H9 (cell line): ENCODE measurements around the gene MRPS31. TPM values are rescaled to one million over a fixed set of nuclear protein-coding genes. Genes with fewer than 3 reads are reported as not detected.
A peak's percentile ranks its signal among the peaks of the same experiment; 100 is the strongest.
"Not testable (repeated sequence)": the region's sequence is repeated elsewhere in the genome, so short reads cannot be mapped to it uniquely, and the experiment has no call there.

Experiments used
- DNase-seq: peaks from one replicate; pipeline ENCODE4 v3.0.0-alpha.2; 2017
- H2AFZ ChIP-seq: one replicate; pipeline ENCODE4 v1.6.1; 2013; ENCODE audit warnings: mild to moderate bottlenecking, low read length, control low read depth, moderate library complexity
- H2AK5ac ChIP-seq: 2 replicates; pipeline ENCODE4 v1.6.1; 2013; ENCODE audit warnings: low read length, control low read depth, mixed read lengths; ENCODE audit not compliant: insufficient read length
- H2BK120ac ChIP-seq: one replicate; pipeline ENCODE4 v1.6.1; 2013; ENCODE audit warnings: low read depth, mild to moderate bottlenecking, low read length, control low read depth, inconsistent platforms; ENCODE audit not compliant: poor library complexity, severe bottlenecking
- H2BK12ac ChIP-seq: 2 replicates; pipeline ENCODE4 v1.6.1; 2013; ENCODE audit warnings: low read length, control low read depth, mixed read lengths, low read depth; ENCODE audit not compliant: insufficient read length
- H2BK15ac ChIP-seq: 2 replicates; pipeline ENCODE4 v1.6.1; 2013; ENCODE audit warnings: low read depth, low read length, control low read depth
- H2BK20ac ChIP-seq: one replicate; pipeline ENCODE4 v1.6.1; 2013; ENCODE audit warnings: low read depth, mild to moderate bottlenecking, low read length, control low read depth, inconsistent platforms; ENCODE audit not compliant: poor library complexity, severe bottlenecking
- H2BK5ac ChIP-seq: 2 replicates; pipeline ENCODE4 v1.6.1; 2013; ENCODE audit warnings: low read length, control low read depth, mixed read lengths; ENCODE audit not compliant: insufficient read length
- H3K14ac ChIP-seq: 2 replicates; pipeline ENCODE4 v1.6.1; 2013; ENCODE audit warnings: low read length, control low read depth; ENCODE audit not compliant: insufficient read depth
- H3K18ac ChIP-seq: 2 replicates; pipeline ENCODE4 v1.6.1; 2013; ENCODE audit warnings: low read depth, mild to moderate bottlenecking, mixed read lengths, low read length, control low read depth; ENCODE audit not compliant: insufficient read length
- H3K23ac ChIP-seq: 2 replicates; pipeline ENCODE4 v1.6.1; 2013; ENCODE audit warnings: low read length, control low read depth, mixed read lengths, low read depth; ENCODE audit not compliant: insufficient read length
- H3K23me2 ChIP-seq: 2 replicates; pipeline ENCODE4 v1.6.1; 2013; ENCODE audit warnings: low read depth, mild to moderate bottlenecking, mixed read lengths, low read length, control low read depth; ENCODE audit not compliant: insufficient read length, poor library complexity, severe bottlenecking
- H3K27ac ChIP-seq: 2 replicates; pipeline ENCODE4 v1.5.1; 2013; ENCODE audit warnings: low read length, control low read depth, mixed read lengths, low read depth; ENCODE audit not compliant: insufficient read length
- H3K27me3 ChIP-seq: 2 replicates; pipeline ENCODE4 v1.6.1; 2013; ENCODE audit warnings: low read length, control low read depth, inconsistent platforms; ENCODE audit not compliant: insufficient read depth
- H3K4ac ChIP-seq: 2 replicates; pipeline ENCODE4 v1.6.1; 2013; ENCODE audit warnings: low read depth, mild to moderate bottlenecking, control low read depth, inconsistent platforms, low read length, moderate library complexity
- H3K4me1 ChIP-seq: 2 replicates; pipeline ENCODE4 v1.6.1; 2013; ENCODE audit warnings: low read length, control low read depth, inconsistent platforms; ENCODE audit not compliant: insufficient read depth
- H3K4me2 ChIP-seq: 2 replicates; pipeline ENCODE4 v1.6.1; 2013; ENCODE audit warnings: low read length, control low read depth, mixed read lengths; ENCODE audit not compliant: insufficient read length, insufficient read depth
- H3K56ac ChIP-seq: 2 replicates; pipeline ENCODE4 v1.6.1; 2013; ENCODE audit warnings: low read depth, mild to moderate bottlenecking, mixed read lengths, low read length, control low read depth; ENCODE audit not compliant: insufficient read length
- H3K79me1 ChIP-seq: 2 replicates; pipeline ENCODE4 v1.6.1; 2013; ENCODE audit warnings: low read depth, mild to moderate bottlenecking, moderate library complexity, low read length, control low read depth, inconsistent platforms; ENCODE audit not compliant: insufficient read depth, poor library complexity, severe bottlenecking
- H3K79me2 ChIP-seq: 2 replicates; pipeline ENCODE4 v1.6.1; 2013; ENCODE audit warnings: low read length, control low read depth, inconsistent platforms; ENCODE audit not compliant: insufficient read depth
- H3K9ac ChIP-seq: 2 replicates; pipeline ENCODE4 v1.6.1; 2013; ENCODE audit warnings: low read length, control low read depth, mixed read lengths; ENCODE audit not compliant: insufficient read length; ENCODE audit errors: extremely low read depth
- H3K9me3 ChIP-seq: one replicate; pipeline ENCODE4 v1.6.1; 2013; ENCODE audit warnings: low read depth, low read length, inconsistent platforms; ENCODE audit not compliant: control insufficient read depth
- H3T11ph ChIP-seq: one replicate; pipeline ENCODE4 v1.6.1; 2013; ENCODE audit warnings: mild to moderate bottlenecking, low read length, control low read depth, inconsistent platforms
- H4K20me1 ChIP-seq: one replicate; pipeline ENCODE4 v1.6.1; 2013; ENCODE audit not compliant: control insufficient read depth, insufficient read length, insufficient read depth
- H4K5ac ChIP-seq: 2 replicates; pipeline ENCODE4 v1.6.1; 2013; ENCODE audit warnings: low read depth, mild to moderate bottlenecking, mixed read lengths, low read length, control low read depth; ENCODE audit not compliant: insufficient read length
- H4K8ac ChIP-seq: replicated peaks from 2 replicates; pipeline ENCODE4 v1.6.1; 2013; ENCODE audit warnings: low read length, control low read depth, mixed read lengths, low read depth; ENCODE audit not compliant: insufficient read length
- H4K91ac ChIP-seq: 2 replicates; pipeline ENCODE4 v1.6.1; 2013; ENCODE audit warnings: low read depth, mild to moderate bottlenecking, moderate library complexity, mixed read lengths, low read length, control low read depth; ENCODE audit not compliant: insufficient read length
- H3K27ac Mint-ChIP-seq, 3 experiments: 2 replicates in 2 of 3; 3 replicates in 1 of 3; pipeline ENCODE4 v1.8.0; 2020 to 2021; ENCODE audit warnings: mixed read lengths in 3 of 3, mild to moderate bottlenecking in 1 of 3, moderate library complexity in 1 of 3
- H3K27me3 Mint-ChIP-seq: 2 replicates; pipeline ENCODE4 v1.8.0; 2021; ENCODE audit warnings: low read depth, mild to moderate bottlenecking, moderate library complexity, mixed read lengths
- H3K36me3 Mint-ChIP-seq, 3 experiments: 2 replicates in 2 of 3; 3 replicates in 1 of 3; pipeline ENCODE4 v1.8.0; 2020 to 2021; ENCODE audit warnings: low read depth in 3 of 3, mixed read lengths in 3 of 3; ENCODE audit not compliant: insufficient read depth in 1 of 3
- H3K4me1 Mint-ChIP-seq, 2 experiments: 2 replicates each; pipeline ENCODE4 v1.8.0; 2020; ENCODE audit warnings: mixed read lengths in 2 of 2
- H3K4me3 Mint-ChIP-seq, 2 experiments: 2 replicates in 1 of 2; 3 replicates in 1 of 2; pipeline ENCODE4 v1.8.0; 2020 to 2021; ENCODE audit warnings: mild to moderate bottlenecking in 2 of 2, mixed read lengths in 2 of 2, moderate library complexity in 1 of 2
- H3K9me3 Mint-ChIP-seq, 2 experiments: 2 replicates in 1 of 2; 3 replicates in 1 of 2; pipeline ENCODE4 v1.8.0; 2020; ENCODE audit warnings: mild to moderate bottlenecking in 2 of 2, mixed read lengths in 2 of 2, moderate library complexity in 1 of 2
- WGBS: extraction: QIAGEN DNeasy Blood & Tissue Kit; methylation state at CpG from one replicate; pipeline ENCODE4 v1.1.7; 2013; ENCODE audit warnings: missing lambda C conversion rate, low lambda C conversion rate, mixed read lengths; ENCODE audit not compliant: insufficient read length; ENCODE audit errors: extremely low coverage; 5-methylcytosine and 5-hydroxymethylcytosine counted together
- total RNA-seq: library from RNA; stranded (reverse); gene quantifications from 2 replicates; pipeline ENCODE4 v1.2.1, GENCODE V29; 2021

The MRPS31 gene
- total RNA-seq, 1 experiment from 2014 or later, result 27.3 TPM

DNA sequence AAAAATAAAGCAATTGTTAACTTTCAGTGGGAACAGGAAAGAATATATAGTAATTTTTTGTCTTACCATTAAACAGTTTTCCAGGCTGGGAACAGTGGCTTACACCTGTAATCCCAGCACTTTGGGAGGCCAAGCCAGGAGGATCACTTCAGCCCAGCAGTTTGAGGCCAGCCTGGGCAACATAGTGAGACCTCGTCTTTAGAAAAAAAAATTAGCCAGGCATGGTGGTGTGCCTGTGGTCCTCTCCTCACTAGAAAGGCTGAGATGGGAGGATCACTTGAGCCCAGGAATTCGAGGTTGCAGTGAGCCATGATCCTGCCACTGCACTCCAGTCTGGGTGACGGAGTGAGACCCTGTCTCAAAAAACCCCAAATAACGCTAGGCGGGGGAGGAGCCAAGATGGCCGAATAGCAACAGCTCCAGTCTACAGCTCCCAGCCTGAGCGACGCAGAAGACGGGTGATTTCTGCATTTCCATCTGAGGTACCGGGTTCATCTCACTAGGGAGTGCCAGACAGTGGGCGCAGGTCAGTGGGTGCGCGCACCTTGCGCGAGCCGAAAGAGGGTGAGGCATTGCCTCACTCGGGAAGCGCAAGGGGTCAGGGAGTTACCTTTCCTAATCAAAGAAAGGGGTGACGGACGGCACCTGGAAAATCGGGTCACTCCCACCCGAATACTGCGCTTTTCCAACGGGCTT, 36.3 kb downstream of the MRPS31 start:
- peak; percentile 43 for DNase-seq
- not testable (repeated sequence) for H3K9me3 ChIP-seq, H3K27me3 ChIP-seq, H3T11ph ChIP-seq, H4K20me1 ChIP-seq, H4K5ac ChIP-seq, H2BK20ac ChIP-seq, H3K23ac ChIP-seq, H3K14ac ChIP-seq, H2AFZ ChIP-seq, H3K9me3 Mint-ChIP-seq, H3K4me1 ChIP-seq, H2BK5ac ChIP-seq, H3K27me3 Mint-ChIP-seq, H2BK120ac ChIP-seq, H2AK5ac ChIP-seq, H4K91ac ChIP-seq, H2BK12ac ChIP-seq, H3K23me2 ChIP-seq, H3K27ac ChIP-seq, H3K4ac ChIP-seq, H3K56ac ChIP-seq, H3K79me1 ChIP-seq, H3K79me2 ChIP-seq, H4K8ac ChIP-seq, H2BK15ac ChIP-seq
- peaks cover 3 to 15% (median 6%) of the 10 kb centered on the region in 3 experiments; a peak in 6 of 7 replicates for H3K36me3 Mint-ChIP-seq
- Histone ChIP-seq H3K9ac (peak overlapping the region; percentile 50), H3K4me2 (peak overlapping the region; percentile 14), H3K18ac (peak overlapping the region; percentile 85)
- WGBS, result no CpG with 5 or more reads among the region's 24 CpGs
- H3K4me3 Mint-ChIP-seq, result peak overlapping the region; percentile 78
- peaks cover 0 to 11% of the 10 kb centered on the region in 2 experiments; a peak in 3 of 4 replicates for H3K4me1 Mint-ChIP-seq
- peak overlapping the region; percentile 36 to 93 (median 90); a peak in 4 of 7 replicates for H3K27ac Mint-ChIP-seq
